SK-N-SH (cell line): ENCODE data around the gene POLA2.
"Not testable (repeated sequence)": the region's sequence is repeated elsewhere in the genome, so short reads cannot be mapped to it uniquely, and the experiment has no call there.

Experiments
- CTCF ChIP-seq: fragments of 200-600 bp; sonication (generic); IDR thresholded peaks from 2 replicates; pipeline ENCODE4 v1.6.1; 2017; ENCODE audit warnings: antibody characterized with exemption, mild to moderate bottlenecking, moderate library complexity
- EP300 ChIP-seq, 2 experiments: IDR thresholded peaks; 2 replicates each; pipeline versions ENCODE4 v1.4.0 to v1.6.1; 2012; ENCODE audit warnings: borderline replicate concordance in 1 of 2, low read depth in 1 of 2, low read length in 1 of 2
- EZH2phosphoT487 ChIP-seq: fragments of 200-600 bp; sonication (generic); IDR thresholded peaks from 2 replicates; pipeline ENCODE4 v1.6.1; 2017; ENCODE audit warnings: low read depth, mixed run types, mild to moderate bottlenecking, antibody characterized with exemption, moderate library complexity, borderline replicate concordance
- FOXM1 ChIP-seq: IDR thresholded peaks from 2 replicates; pipeline ENCODE4 v1.4.0; 2012; ENCODE audit warnings: low read depth, mild to moderate bottlenecking
- JUND ChIP-seq: IDR thresholded peaks from 2 replicates; pipeline ENCODE4 v1.4.0; 2012
- MAX ChIP-seq: IDR thresholded peaks from 2 replicates; pipeline ENCODE4 v1.4.0; 2012; ENCODE audit warnings: low read depth
- POLR2AphosphoS5 ChIP-seq: IDR thresholded peaks from 2 replicates; pipeline ENCODE4 v1.6.1; 2012; ENCODE audit warnings: low read depth, low read length
- RAD21 ChIP-seq: IDR thresholded peaks from 2 replicates; pipeline ENCODE4 v1.6.1; 2012; ENCODE audit warnings: mild to moderate bottlenecking, low read length
- RXRA ChIP-seq: IDR thresholded peaks from 2 replicates; pipeline ENCODE4 v1.4.0; 2012; ENCODE audit warnings: low read depth, mild to moderate bottlenecking, borderline replicate concordance
- TAF1 ChIP-seq: IDR thresholded peaks from 2 replicates; pipeline ENCODE4 v1.6.1; 2012; ENCODE audit warnings: low read depth, mild to moderate bottlenecking, low read length, moderate library complexity, borderline replicate concordance
- ZBTB33 ChIP-seq: IDR thresholded peaks from 2 replicates; pipeline ENCODE4 v1.4.0; 2012; ENCODE audit warnings: low read depth, borderline replicate concordance

GRCh38 chr11:65238302-65238701 is 23.5 kb upstream of the POLA2 start:
- not testable (repeated sequence) for TF ChIP-seq EZH2phosphoT487; CTCF; TAF1; RXRA; JUND; FOXM1; POLR2AphosphoS5; EP300 (IDR thresholded peaks at IDR 0.05; ENCODE audit: borderline replicate concordance in 1 of 2, low read depth in 1 of 2, low read length in 1 of 2); RAD21; ZBTB33; MAX
